ENCODE results near the gene ACTR6.
"Not testable (repeated sequence)": the region's sequence is repeated elsewhere in the genome, so short reads cannot be mapped to it uniquely, and the experiment has no call there.

The ACTR6 gene

DNA sequence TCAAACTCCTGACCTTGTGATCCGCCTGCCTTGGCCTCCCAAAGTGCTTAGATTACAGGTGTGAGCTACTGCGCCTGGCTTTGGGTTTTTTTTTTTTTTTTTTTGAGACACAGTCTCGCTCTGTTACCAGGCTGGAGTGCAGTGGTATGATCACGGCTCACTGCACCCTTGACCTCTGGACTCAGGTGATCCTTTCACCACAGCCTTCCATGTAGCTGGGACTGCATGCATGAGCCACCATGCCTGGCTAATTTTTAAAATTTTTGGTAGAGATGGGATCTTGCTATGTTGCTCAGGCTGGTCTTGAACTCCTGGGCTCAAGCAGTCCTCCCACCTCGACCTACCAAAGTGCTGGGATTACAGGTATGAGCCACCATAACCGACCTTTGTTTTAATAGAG lies 21.6 kb downstream of the ACTR6 start:
- DNase-seq (ENCODE audit: low read depth) = not testable (repeated sequence)

DNA sequence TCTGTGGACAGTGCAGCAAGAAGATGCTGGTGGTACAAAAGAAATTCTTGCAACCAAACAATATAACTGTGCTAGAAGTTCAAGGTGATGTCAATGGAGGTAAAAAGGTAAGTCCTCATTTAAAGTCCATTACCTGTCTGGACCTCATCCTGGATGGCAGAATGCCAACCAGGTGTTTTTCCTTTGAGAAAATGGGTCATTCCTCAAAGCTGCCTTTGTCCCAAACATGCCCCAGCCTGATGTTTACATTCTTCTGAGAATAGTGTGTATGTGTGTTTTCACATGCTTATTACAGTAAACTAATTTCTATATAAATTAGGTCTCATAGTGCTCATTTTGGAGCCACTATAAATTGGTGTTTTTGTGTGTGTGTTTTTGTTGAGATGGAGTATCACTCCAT lies 24.9 kb downstream of the ACTR6 start:
- no peak for DNase-seq (ENCODE audit: low read depth)

DNA sequence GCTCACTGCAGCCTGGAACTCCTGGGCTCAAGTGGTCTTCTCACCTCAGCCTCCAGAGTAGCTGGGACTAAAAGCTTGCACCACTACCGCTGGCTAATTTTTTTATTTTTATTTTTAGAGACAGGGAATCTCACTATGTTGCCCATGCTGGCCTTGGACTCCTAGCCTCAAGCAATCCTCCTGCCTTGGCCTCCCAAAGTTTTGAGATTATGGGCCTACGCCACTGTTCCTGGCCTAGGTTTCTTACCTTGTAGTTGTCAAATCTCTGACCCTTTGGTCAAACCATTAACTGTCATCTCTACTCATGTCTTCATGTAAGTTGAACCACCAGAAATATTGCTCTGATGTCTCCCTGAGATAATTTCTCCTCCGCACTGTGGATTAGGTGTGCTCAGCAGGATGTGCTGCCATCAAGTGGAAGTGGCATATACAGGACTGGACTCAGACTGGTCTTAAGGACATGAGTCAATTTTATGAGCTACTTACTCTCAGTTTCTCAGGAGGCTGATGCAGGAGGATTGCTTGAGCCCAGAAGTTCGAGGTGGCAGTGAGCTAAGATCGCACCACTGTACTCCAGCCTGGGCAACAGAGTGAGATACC lies 28.5 kb downstream of the ACTR6 start:
- DNase-seq (ENCODE audit: low read depth) = peak; percentile 28

DNA sequence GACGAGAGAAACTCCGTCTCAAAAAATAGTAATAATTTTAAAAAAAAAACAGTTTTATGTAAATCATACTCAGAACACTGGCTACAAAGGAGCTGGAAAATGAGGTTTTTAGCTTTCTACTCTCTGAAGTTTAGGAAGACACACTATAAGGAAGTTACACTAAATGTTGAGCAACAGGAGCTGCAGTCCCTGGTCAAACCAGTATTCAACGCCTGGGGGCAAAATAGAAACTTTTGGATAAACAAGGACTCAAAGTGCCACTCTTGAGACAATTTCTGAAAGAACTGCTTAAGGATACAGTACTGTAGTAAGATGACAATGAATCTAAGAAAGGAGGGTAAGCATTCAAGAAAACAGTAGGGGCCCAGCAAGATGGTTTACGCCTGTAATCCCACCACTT lies 29.3 kb downstream of the ACTR6 start:
- DNase-seq (ENCODE audit: low read depth) = no peak

DNA sequence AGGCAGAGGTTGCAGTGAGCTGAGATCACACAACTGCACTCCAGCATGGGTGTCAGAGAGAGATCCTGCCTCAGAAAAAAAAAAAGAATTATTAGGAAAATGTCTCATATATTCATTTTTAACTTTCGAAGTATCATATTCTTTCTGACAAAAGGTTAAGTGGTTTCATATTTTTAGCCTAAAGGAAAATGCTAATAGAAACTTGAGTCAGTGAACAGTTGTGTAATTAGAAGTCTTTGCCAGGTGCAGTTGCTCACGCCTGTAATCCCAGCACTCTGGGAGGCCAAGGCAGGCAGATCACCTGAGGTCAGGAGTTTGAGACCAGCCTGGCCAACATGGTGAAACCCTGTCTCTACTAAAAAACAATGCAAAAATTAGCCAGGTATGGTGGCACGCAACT lies 31.3 kb downstream of the ACTR6 start:
- not testable (repeated sequence) for DNase-seq (ENCODE audit: low read depth)

DNA sequence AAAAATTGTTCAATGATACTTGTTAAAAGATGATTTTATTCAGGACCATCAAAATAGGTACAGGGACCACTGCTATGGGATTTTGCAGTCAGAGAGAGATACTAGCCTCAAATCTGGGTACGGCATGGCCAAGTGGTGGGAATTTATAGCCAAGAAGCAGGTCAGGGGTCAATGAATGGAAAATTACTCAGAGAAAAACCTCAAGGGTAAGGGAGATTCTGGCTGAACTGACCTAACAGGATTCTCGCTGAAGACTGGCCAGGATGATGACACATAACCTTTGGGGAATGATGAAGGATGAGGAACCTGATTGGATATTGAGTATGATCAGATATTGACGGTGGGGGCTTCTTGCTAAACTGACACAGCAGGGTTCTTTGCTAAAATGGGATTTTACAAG lies 33.6 kb downstream of the ACTR6 start:
- DNase-seq (ENCODE audit: low read depth) = peak; percentile 26

DNA sequence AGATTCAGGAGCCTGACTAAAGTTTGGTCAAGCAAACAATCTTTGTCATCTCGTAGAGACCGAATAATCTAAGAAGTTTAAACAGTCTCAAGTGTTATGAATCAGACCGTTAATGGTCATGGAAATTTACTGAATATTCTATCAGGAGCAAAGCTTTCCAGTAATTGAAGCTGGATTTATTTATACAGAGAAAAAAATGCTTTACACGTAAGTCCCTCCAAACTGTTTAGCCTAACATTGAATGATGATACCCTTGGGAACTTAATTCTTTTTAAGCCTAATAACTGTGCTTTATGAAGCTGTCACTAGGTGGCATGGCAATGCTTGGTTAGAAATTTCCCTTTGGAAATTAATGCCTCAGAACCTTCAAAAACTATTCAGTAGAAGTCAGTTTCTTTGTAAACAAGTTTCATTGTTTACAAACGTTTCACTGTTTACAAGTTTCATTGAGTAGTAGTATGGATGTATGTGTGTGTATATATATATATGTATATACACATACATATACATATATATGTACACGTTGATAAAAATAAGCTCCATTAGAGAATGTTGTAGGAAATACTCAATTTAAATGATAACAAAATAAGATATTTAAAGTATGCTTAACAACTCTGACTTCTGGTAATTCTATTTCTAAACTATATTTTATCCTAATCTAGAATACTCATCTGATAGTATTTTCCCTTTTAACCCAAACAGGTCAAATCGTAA lies 34.1 kb downstream of the ACTR6 start:
- DNase-seq (ENCODE audit: low read depth) = peak; percentile 45

DNA sequence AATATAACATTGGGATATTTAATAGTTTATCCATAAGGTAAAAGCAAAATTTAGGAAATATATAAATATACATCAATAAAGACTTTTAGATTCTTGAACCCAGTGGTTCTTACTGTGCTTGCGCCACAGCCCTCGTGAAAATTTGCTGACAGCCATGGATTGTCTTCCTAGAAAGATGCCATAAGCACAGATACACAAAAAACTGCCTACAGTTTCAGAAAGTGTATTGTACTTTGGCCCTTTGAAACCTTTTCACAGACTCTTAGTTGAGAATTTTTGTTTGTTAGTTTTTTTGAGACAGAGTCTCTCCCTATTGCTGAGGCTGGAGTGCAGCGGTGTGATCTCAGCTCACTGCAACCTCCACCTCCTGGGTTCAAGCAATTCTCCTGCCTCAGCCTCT lies 38.2 kb downstream of the ACTR6 start:
- no peak for DNase-seq (ENCODE audit: low read depth)

DNA sequence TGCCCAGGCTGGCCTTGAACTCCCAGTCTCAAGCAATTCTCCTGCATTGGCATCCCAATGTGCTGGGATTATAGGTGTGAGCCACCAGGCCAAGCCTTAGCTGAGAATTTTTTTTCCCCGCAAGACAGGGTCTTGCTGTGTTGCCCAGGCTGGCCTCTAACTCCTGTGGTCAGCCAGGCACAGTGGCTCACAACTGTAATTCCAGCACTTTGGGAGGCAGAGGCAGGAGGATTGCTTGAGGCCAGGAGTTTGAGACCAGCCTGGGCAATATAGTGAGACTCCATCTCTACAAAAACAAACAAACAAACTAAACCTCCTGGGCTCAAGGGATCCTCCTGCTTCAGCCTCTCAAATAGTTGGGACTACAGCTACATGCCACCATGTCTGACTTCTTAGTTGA lies 39.0 kb downstream of the ACTR6 start:
- DNase-seq (ENCODE audit: low read depth) = no peak

DNA sequence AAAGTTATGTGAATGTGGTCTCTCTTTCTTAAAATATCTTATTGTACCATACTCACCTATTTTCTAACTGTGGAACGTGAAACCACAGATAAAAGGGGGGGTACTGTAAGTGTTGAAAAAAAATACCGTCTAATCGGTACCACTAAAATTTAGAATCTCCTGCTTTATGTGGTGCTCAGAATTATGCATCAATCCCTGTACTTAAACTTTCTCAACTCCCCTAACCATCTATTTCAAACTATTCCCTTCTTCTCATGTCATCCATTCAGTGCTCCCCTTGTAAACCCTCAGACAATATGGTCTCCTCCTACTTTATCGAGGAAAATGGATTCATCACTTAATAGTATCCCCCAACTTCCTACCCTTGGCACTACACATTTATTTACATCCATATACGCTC lies 42.5 kb downstream of the ACTR6 start:
- no peak for DNase-seq (ENCODE audit: low read depth)

DNA sequence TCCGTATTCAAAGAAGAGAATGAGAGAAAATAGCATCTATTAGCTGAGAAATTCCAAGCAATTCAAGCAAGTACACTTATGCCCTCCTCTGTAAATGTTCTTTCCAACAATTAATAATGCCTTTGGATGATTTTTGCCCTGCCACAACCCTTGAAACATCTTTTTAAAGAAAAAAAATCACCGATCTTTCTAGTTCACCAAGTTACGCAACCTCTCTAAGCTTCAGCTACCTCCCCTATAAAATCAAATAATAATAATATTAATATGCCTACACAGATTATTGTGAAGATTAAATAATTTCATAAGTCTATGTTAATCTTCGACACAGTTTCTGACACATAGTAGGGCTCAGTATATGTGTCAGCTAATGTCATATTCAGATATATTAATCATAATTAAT lies 47.1 kb downstream of the ACTR6 start:
- DNase-seq (ENCODE audit: low read depth) = no peak

DNA sequence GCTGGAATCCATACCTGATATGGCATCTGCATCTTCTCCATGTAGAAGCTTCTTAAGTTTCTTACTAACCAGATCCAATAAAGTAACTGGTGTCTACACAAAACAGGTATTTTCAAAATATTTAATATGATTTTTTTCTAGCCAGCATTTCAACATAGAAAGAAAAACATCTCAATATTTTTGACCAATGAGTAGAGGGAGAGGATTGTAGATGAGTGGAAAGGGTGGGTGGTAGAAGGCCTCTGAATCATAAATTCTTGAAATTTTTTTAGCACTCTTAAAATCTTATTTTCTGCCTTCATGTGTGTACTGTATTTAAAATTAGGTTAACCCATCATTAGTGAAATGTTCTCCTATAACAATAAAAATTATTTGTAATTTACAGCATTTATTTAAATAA lies 48.3 kb downstream of the ACTR6 start:
- peak; percentile 5 for DNase-seq (ENCODE audit: low read depth)

DNA sequence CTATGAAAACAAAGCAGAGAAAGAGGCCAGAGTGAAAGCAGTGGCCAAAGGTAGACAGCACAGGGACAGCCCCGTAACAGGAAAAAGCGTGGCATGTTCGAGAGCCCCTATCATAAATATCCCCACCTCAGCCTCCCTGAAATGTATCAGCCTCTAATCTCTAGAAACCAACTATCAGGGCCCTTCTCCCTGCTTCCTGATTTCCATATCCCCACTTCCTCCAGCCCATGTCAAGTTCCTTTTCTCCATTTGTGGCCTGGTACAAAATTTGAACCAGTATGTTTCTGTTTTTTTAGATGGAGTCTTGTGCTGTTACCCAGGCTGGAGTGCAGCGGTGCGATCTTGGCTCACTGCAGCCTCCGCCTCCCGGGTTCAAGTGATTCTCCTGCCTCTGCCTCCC lies 49.3 kb downstream of the ACTR6 start:
- DNase-seq (ENCODE audit: low read depth) = no peak

DNA sequence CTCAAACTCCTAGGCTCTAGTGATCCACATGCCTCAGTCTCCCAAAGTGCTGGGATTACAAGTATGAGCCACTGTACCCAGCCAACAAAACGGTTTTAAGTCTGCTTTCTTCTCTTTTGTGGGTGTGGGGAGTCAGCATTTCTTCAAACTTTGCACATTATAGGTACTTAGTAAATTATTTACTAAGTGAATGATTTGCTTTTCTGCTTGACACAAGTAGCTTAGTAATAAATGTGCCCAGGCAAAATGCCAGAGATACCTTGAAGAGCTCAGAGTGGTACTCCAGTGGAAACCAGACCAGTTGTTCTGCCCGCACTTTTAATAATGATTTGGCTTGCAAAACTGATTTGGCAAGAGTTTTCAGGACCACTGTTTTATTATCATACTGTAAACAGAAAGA lies 51.3 kb downstream of the ACTR6 start:
- DNase-seq (ENCODE audit: low read depth) = no peak

DNA sequence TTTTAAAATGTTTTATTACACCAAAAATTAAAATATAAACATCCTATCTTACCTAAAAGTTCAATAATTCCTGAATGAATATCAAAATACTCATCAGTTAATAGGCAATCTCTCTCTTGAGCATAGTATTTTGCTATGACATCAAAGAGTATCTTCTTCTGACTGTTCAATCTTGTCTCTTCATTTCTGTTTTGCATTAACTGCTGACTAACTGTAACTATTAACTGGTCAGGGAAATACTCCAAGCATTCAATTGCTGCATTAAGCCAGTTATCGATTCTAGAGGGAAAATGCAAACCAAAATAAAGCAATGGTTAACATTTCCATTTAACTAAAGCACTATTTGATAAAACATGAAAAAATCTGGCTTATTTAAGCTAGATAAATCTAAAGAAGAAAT lies 52.8 kb downstream of the ACTR6 start:
- DNase-seq (ENCODE audit: low read depth) = no peak

DNA sequence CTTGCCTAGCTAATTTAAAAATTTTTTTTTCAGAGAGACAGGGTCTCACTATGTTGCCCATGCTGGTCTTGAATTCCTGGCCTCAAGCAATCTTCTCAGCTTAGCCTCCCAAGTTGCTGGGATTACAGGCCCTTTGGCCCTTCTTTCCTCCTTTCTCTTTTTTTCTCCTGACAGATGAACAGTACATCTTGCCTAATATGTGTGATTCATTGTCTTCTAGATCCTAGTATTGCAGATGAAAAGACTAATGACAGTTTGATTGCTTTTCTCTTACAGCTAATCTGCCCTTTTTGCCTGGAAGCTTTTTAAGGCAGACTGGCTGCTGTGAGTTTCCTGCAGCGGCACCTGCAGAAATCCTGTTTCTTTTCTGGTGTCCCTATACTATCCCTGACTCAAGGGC lies 54.3 kb downstream of the ACTR6 start:
- peak; percentile 57 for DNase-seq (ENCODE audit: low read depth)

DNA sequence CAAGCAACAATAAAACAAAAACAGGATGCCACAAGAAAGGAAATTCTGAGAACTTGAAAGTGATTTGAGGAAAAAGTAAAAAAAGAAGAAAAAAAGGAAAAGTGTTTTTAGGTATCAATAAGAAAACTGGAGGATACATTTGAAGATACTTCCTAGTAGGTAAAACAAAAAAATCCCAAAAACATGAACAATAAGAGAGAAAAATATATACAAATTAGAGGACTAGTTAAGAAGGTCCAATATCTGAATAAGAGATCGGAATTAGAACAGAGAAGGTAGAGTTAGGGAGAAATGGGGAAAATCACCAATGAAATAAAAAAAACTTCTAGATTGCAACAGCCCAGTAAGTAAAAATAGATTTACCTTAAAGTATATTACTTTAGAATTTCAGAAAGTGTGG lies 57.5 kb downstream of the ACTR6 start:
- DNase-seq (ENCODE audit: low read depth) = no peak

DNA sequence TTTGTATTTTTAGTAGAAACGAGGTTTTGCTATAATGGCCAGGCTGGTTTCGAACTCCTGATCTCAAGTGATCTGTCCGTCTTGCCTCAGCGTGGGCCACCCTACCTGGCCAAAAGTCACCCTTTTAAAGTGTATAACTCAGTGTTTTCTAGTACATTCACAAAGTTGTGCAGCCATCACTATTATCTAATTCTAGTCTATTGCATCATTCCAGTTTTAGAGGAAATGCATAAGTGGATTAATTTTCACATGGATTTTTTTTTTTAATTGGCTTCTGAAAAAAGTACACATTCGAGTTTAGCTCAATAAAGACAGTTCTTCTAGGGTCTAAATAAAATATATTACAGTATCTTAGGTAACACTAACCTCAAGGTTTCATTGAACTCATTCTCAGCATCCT lies 62.5 kb downstream of the ACTR6 start:
- no peak for DNase-seq (ENCODE audit: low read depth)

DNA sequence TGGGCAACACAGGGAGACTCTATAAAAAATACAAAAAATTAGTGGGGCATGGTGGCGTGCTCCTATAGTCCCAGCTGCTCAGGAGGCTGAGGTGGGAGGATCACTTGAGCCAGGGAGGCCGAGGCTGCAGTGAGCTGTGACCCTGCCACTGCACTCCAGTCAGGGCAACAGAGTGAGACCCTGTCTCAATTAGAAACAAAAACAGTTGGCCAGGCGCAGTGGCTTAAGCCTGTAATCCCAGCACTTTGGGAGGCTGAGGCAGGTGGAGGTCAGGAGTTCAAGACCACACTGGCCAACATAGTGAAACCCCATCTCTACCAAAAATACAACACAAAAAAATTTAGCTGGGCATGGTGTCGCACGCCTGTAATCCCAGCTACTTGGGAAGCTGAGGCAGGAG lies 64.5 kb downstream of the ACTR6 start:
- not testable (repeated sequence) for DNase-seq (ENCODE audit: low read depth)

DNA sequence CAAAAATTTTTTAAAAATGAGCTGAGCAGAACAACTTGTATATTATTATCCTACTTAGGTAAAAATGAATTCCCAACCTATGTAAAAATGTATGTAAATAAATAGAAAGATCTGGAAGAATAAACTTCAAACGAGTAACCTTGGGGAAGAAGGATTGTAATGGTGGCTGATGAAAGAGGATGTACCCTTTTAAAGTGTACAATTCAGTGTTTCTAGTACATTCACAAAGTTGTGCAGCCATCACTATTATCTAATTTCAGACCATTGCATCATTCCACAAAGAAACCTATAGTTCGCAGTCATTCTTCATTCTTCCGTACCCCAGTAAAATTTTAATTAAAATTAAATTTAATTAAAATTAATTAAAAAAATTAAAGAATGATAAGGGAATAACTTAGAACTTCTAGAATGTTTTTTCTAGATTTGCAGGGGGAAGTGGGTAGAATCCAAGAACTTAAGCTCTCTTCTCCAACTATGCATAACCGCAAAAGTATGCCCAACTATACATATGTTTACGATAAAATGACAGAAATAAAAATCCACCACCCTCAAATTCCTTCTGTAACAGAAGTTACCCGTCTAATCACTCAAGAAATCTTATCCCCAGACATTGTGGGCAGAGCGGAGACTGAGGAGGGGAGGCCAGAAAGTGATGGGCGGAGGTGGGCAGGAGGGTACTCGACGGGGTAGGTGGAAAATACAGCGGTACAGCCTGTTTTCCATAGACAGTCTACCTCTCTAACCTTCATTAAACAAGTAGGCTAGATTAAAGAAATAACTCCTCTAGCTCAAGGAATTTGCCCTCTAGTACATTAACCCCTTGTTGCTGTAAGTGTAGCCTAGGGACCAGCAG lies 65.3 kb downstream of the ACTR6 start:
- no peak for DNase-seq (ENCODE audit: low read depth)

DNA sequence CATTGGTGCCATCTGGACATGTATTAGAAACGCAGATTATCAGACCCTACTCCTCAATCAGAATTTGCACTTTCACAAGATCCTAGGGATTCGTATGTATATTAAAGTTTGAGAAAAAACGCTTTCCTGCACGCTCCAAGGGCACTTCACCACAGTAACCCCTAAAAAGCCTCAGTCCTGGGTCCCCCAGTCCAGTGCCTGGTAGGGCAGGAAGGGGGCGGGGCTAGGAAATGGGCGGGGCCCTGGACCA lies 65.9 kb downstream of the ACTR6 start:
- DNase-seq (ENCODE audit: low read depth) = no peak

DNA sequence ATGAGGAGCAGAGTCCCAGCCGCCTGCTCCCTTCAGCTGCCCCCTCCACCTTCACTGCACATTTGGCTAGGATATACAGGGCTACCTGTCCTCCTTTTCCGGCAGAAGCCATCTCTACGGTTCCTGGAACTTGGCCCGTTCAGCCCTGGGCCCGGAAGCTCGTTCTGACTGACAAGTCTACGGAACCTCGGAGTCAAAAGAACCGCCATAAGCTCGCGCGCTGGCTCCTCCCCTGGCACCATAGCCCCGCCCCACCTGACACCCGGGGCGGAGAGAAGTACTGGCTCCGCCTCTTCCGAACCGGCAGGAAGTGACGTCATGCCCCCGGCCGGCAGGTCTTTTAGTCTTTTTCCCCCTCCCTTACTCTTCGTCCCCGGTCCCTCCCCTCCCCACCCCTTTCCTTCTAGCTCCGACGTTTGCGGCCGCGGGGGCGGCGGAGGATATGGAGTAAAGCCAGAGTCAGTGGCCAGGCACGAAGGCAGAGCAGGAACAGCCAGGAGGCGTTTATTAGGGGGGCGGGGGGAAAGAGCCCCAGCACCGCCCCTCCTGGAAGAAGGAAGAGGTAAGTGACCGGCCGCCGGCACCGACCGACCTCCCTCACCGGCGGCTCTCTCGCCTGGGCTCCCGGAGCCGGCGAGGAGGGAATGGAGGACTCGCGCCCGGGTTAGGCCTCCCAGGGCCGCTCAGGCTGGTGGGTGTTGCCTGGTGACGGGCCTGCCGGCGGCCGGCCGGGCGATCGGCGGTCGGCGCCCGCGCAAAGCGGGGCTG lies 66.4 kb downstream of the ACTR6 start, which contains the start of the genes DEPDC4 and SCYL2:
TSS of gene DEPDC4 (minus strand) at position 245 of the 768 bp plus-strand sequence. CDS start at position 242, 3 bp downstream.
TSS of gene SCYL2 (plus strand) at position 343 of the 768 bp plus-strand sequence. CDS start 15,794 bp downstream, outside the sequence.
- DNase-seq (ENCODE audit: low read depth) = peak; percentile 98

Measured in amniotic epithelial cell (primary cell).